GM18511 (cell line): ENCODE measurements around the gene METTL18.
A peak's percentile ranks its signal among the peaks of the same experiment; 100 is the strongest.
"Not testable (repeated sequence)": the region's sequence is repeated elsewhere in the genome, so short reads cannot be mapped to it uniquely, and the experiment has no call there.

Experiments
- ATAC-seq: cut with Tn5 transposase; IDR thresholded peaks from one replicate; pipeline ENCODE4 v1.9.1; 2021; ENCODE audit warnings: mild to moderate bottlenecking, moderate library complexity; ENCODE audit not compliant: unreplicated experiment

METTL18 gene

DNA sequence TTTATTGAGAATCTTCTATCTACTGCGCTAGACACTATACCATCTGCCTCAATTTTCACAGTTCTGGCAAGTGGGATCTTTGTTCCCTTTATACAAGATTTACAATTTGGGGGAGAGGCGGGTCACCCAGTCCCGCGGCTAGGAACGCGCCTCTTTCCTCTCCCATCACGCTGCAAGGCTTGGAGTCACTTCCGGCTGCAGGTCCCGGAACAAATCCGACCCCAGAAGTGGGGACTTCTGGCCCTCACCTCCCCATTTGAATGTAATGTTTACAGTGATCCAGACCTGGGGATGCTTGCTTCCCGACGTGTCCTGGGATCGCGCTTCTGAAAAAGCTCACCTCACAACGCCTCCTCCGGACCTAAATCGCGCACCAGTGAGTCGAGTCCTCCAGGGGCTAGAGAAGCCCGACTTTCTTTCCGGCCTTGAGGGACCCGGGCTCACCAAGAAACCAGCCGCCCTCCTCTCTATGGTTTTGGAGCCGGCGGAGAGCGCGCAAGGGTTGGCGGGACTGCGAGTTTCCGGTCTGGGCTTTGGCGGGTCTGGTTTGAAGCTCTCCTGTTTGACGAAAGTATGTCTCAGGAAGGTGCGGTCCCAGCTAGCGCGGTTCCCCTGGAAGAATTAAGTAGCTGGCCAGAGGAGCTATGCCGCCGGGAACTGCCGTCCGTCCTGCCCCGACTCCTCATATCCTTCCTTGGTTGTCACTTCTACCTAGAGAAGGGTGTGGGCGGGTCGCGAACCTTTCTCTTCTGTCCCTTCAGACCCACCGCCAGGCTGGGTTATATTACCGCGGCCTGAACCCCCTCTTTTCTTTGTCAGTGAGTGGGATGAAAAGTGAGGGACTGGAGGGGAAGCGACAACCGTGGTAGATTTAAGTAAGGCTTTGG, at the start of gene METTL18:
TSS of gene METTL18 (minus strand) at position 378 of the 887 bp plus-strand sequence. CDS start 1,212 bp downstream, outside the sequence.
- ATAC-seq: peak; percentile 98

GRCh38 chr1:169838942-169839341, 44.2 kb upstream of the METTL18 start:
- no peak for ATAC-seq

DNA sequence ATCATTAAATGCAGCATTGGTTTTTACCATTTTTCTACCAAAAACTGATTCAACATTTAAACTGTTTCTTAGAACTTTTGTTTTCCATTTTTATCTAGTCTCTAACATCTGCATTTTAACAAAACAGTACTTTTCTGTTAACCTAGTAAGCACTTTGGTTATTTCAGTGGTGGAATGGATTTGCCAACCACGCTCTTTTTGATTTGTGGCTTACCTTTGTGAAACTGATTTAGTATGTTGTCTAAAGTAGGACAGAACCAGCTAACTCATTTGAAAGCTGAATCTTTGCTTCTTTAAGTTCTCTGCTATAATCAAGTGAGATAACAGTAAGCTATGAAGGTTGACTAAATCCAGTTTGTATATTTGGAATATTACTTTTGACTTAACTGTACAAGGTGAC, 41.5 kb upstream of the METTL18 start:
- ATAC-seq: no peak

DNA sequence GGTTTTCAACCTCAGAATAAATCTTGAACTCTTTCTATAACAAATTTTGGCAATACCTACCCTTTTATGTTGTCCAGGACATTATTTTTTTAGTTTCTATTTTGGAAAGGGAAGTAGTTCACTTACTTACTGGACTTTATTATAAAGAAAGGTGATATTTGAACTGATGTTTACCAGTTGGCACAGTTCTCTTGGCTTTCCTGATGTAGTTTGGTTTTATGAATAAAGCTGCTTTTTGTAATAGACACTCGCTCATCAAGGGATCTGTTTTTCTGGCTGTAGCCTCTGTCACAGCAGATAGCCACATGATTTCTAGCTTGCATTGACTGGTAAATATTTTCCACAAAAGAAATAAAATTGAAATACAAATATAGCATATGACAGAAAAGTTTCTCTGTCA, 40.9 kb upstream of the METTL18 start:
- no peak for ATAC-seq

DNA sequence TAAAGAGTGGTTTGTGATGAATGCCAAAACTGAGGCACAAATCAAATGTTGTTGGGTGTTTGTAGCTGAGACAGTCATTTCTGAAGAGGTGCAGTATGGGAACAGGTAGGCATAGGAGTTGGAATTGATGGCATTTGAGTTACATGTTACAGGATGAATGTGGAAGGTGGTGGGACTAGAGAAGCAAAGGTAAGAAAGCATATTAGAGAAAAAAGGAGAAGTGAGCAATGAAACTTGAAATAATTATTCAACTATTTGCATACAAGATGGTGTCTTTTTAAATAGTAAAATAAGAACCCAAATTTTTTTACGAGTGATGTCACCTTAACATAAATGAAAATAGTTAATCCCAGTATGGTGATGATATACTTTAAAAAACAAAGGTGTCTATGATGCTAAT, 40.2 kb upstream of the METTL18 start:
- no peak for ATAC-seq

GRCh38 chr1:169833179-169833901, 38.6 kb upstream of the METTL18 start:
- ATAC-seq: no peak

DNA sequence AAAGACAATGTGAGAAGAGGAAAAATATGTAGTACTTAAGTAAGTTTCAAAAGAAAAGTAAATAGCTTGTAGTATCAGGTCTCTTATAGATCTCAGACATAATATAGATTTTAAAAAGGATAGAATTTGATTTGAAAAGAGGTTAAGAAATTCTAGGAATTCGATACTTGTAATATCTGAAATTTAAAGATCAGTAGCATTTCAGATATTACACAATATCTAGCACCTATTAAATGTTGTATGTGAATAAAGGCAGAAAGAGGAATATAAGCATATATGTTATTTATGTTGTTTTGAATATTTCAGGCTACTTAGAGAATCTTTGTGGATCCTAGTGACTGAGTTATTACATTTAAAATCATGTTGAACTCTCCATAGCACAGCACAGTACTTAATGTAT, 35.0 kb upstream of the METTL18 start:
- no peak for ATAC-seq

DNA sequence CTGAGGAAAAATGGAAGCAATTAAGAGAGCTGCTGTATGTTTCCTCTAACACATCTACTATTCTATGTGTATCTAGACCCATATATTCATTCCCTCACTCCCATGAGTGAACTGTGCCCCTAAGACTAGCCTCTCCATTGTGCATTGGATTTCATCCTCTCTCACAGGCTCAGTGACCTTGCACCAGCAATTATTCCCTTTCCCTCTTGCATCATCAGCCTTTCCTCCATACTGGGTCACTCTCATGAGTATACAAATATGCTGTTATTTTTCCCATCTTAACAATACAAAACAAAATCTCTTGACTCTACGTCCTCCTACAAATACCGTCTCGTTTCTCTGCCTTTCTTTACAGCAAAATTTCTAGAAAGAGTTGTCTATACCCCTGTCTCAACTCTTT, 29.4 kb upstream of the METTL18 start:
- ATAC-seq: no peak

DNA sequence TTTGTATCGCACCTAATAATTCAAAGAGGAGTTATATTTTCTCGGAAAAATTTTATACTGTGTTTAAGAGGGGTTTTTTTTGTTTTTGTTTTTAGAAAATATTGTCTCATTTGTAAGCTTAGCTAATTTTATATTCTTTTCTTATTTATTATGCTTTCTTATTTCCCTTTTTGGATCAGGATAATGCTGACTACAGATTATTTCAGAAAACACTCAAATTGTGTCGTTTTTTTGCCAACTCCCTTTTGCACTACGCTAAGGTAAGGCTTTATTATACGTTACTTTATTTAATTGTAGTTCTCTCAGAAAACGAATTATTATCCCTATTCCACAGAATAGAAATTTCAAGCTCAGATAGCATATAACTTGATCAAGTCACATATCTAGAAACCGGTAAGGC, 26.8 kb upstream of the METTL18 start:
- ATAC-seq: no peak

DNA sequence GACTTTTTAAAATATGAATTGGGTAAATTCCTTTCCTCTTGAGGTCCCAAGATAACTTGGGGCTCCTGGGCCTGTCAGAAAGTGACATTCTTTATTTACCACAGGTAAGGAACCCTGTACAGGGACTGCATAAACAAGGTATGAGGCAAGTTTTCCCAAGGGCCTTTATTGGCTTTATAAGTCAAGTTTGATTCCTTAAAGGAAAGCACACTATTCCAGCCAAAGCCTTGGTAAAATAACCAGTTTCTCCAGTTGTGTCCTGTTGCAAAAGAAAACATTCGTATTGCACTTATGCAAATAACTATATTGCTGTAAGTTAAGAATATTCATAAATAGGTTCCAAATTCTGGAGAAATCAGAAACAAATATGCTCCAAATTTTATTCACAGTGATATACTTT, 21.9 kb upstream of the METTL18 start:
- ATAC-seq: no peak

DNA sequence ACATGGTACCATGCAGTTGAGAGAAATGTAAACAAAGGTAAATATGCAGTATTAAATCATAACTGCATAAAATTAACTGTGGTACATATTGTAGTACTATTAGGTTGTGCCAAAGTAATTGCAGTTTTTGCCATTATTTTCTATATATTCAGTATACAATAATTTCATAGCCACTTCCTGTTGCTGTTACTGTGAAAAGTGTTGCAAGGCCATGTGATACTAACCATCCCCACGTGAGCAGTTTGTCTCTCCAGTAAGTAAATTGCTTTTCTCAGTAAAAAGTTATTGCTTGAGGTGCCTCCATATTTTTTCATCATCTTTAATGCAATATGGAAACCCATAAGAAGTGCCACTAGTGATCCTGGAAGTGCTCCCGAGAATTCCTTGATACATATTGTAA, 19.6 kb upstream of the METTL18 start:
- no peak for ATAC-seq

GRCh38 chr1:169812131-169812530, 17.4 kb upstream of the METTL18 start:
- no peak for ATAC-seq

- ATAC-seq: not testable (repeated sequence)
Observed at GRCh38 chr1:169811418-169812035, 16.8 kb upstream of the METTL18 start.

DNA sequence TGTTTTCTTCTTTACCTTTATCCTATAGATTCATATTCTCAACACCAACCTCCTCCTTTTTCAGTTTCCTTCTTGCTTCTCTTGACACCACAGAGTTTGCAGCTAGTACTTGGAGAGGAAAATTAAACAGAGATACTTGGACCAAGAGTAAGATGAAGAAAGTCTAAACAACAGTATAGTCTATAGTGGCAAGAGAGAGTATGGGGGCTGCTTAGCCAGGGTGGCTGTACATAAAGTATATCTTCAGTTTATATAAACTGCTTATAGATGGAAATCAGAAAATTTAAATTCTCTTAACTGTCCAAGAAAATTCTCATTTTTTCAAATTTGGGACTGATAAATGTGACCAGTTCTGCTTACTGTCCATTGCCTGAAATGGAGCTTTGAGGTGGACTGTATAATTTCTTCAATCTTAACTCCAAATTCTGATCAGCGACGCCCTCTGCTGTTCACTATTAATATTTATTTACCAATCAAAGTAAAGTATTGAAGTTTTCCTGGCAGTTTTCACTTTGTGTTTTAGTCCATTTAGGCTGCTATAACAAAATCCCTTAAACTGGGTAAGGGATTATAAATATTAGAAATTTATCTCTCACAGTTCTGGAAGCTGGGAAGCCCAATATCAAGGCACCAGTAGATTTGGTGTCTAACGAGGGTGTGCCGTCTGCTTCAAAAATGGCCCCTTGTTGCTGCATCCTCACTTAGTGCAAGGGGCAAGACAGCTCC, 14.8 kb upstream of the METTL18 start:
- no peak for ATAC-seq

DNA sequence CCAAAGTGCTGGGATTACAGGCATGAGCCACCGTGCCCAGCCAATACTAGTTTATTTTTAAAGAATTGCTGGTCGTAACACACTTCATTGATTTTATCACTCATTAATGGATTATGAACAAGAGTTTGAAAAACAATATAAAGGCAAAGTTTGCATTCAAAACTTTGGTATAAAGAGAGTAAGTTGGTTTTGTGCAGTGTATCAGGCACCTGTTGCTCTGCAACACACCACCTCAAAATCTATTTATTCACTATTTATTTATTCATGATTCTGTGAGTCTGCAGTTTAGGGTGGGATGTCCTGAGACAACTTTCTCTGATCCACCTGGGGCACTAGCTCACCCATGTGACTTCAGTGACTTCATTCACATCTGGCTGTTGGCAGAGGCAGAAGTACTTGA, 10.2 kb upstream of the METTL18 start:
- no peak for ATAC-seq

GRCh38 chr1:169802888-169803287, 8.2 kb upstream of the METTL18 start:
- ATAC-seq: no peak

DNA sequence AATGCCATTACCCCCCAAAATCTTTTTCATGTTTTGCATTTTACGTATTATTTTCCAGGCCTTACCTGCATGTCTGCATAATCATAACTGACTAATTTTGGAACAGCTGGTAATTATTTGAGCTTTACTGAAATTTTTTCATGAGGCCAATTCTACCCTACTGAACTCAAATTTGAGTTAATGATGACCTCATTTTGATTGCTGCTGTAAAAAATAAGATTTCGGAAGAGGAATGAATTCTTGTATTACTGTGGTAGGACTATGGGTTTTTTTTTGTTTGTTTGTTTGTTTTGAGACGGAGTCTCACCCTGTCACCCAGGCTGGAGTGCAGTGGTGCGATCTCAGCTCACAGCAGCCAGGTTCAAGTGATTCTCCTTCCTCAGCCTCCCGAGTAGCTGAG, 2.6 kb upstream of the METTL18 start:
- ATAC-seq: no peak

DNA sequence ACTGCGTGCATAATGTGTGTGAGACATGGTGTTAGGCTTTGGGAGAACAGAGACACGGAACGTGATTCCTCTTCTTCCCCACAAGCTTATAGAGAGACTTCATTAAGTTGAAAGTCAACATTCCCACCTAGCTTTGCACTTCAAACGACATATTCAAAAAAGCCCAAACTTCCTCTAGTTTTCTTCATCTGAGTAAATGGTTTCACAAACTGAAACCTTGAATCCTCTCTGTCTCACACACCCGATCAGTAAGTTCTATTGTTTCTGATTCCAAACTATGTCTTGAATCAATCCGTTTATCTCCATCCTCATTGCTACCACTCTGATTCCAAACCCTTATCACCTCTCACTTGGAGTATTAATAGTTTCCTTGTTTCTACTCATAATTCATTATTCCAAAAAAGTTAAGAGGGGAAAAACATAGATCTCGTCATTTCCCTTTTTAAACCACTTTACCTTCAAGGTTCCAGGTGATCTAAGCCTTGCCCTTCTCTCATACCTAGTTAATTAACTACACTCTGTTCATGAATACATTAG, 1.6 kb upstream of the METTL18 start:
- no peak for ATAC-seq

DNA sequence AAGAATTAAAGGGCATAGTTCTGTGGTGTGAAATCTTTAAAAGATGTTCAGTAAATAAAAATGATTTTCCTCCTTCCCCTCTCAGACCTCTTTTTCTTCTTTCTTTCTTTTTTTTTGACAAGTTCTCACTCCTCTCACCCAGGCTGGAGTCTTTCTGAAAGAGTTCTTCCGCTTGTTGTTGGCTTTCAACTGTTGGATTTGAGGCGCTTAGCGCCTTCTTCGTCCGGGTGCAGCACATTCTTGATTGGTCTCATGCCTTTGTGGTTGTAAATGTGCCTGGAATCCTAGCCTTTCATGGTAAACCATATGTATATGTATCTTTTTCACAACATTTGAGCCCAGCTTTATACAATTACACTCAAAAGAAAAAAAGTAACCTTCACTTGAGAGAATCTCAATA, 980 bp upstream of the METTL18 start:
- no peak for ATAC-seq

GRCh38 chr1:169793730-169794129, 977 bp downstream of the METTL18 start:
- ATAC-seq: no peak

- no peak for ATAC-seq
Observed at GRCh38 chr1:169788402-169788801, 6.3 kb downstream of the METTL18 start.
